ENCODE measurements around the gene PCSK4. TPM values are rescaled to one million over a fixed set of nuclear protein-coding genes. Genes with fewer than 3 reads are reported as not detected.

PCSK4 gene
- polyA plus RNA-seq, 2 of the 4 experiments (the other 2 are of a cell fraction), result 0.76 to 2.1 TPM

GRCh38 chr19:1529430-1529816, 39.3 kb upstream of the PCSK4 start:
- no peaks in the 10 kb centered on the region for H3K9me3 ChIP-seq
- ChIA-PET CTCF (interaction anchor here (1.7 kb wide), 1 partner anchor 17 kb away, joined by 4 read pairs; no protein-coding TSS in a partner anchor), POLR2A (no interaction called here)
- TF ChIP-seq KDM1A (IDR thresholded peaks at IDR 0.05; ENCODE audit: low read depth) (no peak), MAFK (IDR thresholded peaks at IDR 0.05; ENCODE audit: partially characterized antibody) (no peak), BHLHE40 (IDR thresholded peaks at IDR 0.05; ENCODE audit: low read depth, low read length) (no peak), MYC (IDR thresholded peaks at IDR 0.05; ENCODE audit: borderline replicate concordance, low read length) (no peak), ZNF302 (CRISPR knock-in tag; IDR thresholded peaks at IDR 0.05) (no peak), GATA3 (IDR thresholded peaks at IDR 0.05; ENCODE audit: borderline replicate concordance) (no peak), ELK1 (IDR thresholded peaks at IDR 0.05; ENCODE audit: low read depth, low read length) (no peak), JUNB (IDR thresholded peaks at IDR 0.05) (no peak), FOSB (CRISPR knock-in tag; IDR thresholded peaks at IDR 0.05) (no peak), EHMT2 (IDR thresholded peaks at IDR 0.05; ENCODE audit: low read depth) (no peak), RFX5 (IDR thresholded peaks at IDR 0.05) (no peak), CEBPB (IDR thresholded peaks at IDR 0.05) (no peak), ZC3H11A (IDR thresholded peaks at IDR 0.05) (no peak), HMGXB4 (CRISPR knock-in tag; IDR thresholded peaks at IDR 0.05; ENCODE audit: borderline replicate concordance) (no peak), EHF (CRISPR knock-in tag; IDR thresholded peaks at IDR 0.05) (no peak), MAZ (IDR thresholded peaks at IDR 0.05; ENCODE audit: borderline replicate concordance, low read depth, low read length) (no peak), RAD21 (conservative IDR thresholded peaks at IDR 0.05 in 1 of 2, IDR thresholded peaks at IDR 0.05 in 1 of 2) (no peak), E2F6 (IDR thresholded peaks at IDR 0.05; ENCODE audit: borderline replicate concordance, low read depth) (no peak), FOSL2 (IDR thresholded peaks at IDR 0.05) (no peak), FOSL2 (CRISPR knock-in tag; IDR thresholded peaks at IDR 0.05) (no peak)
- DNase-seq (ENCODE audit: low read depth in 1 of 2, low spot score in 1 of 2) (no peak), FAIRE-seq (no peak), ATAC-seq (no peak)
- H3K4me2 ChIP-seq, result no peak overlapping the region
- 26% methylated on average over 7 of the region's 16 CpGs for WGBS (ENCODE audit: missing lambda C conversion rate)
- H3K4me1 ChIP-seq, result no peaks in the 10 kb centered on the region
- H3K27ac ChIP-seq, result no peak overlapping the region
- H3K4me3 ChIP-seq, result no peak overlapping the region

GRCh38 chr19:1528596-1529429, 38.7 kb upstream of the PCSK4 start:
- Histone ChIP-seq H3K4me2 (no peak overlapping the region), H3K4me1 (no peaks in the 10 kb centered on the region), H3K9me3 (no peaks in the 10 kb centered on the region), H3K27ac (no peak overlapping the region), H3K4me3 (no peak overlapping the region)
- DNase-seq (ENCODE audit: low read depth in 1 of 2, low spot score in 1 of 2) (no peak), ATAC-seq (no peak), FAIRE-seq (no peak)
- WGBS (ENCODE audit: missing lambda C conversion rate), result 23% methylated on average over 6 of the region's 23 CpGs
- POLR2A ChIA-PET, result no interaction called here
- CTCF ChIA-PET, result no interaction called here
- TF ChIP-seq TFCP2L1 (CRISPR knock-in tag; IDR thresholded peaks at IDR 0.05) (no peak), EHMT2 (IDR thresholded peaks at IDR 0.05; ENCODE audit: low read depth) (no peak), RNF2 (IDR thresholded peaks at IDR 0.05; ENCODE audit: borderline replicate concordance, low read depth) (no peak), JUNB (IDR thresholded peaks at IDR 0.05) (no peak), FOSB (CRISPR knock-in tag; IDR thresholded peaks at IDR 0.05) (no peak), RFX5 (IDR thresholded peaks at IDR 0.05) (no peak), HOXB13 (CRISPR knock-in tag; IDR thresholded peaks at IDR 0.05; ENCODE audit: low read depth) (no peak), CBX8 (IDR thresholded peaks at IDR 0.05) (no peak), GATA3 (IDR thresholded peaks at IDR 0.05; ENCODE audit: borderline replicate concordance) (no peak), PBX3 (IDR thresholded peaks at IDR 0.05) (no peak), POLR2A (IDR thresholded peaks at IDR 0.05; ENCODE audit: low read length) (no peak), ELK1 (IDR thresholded peaks at IDR 0.05; ENCODE audit: low read depth, low read length) (no peak), HMGXB4 (CRISPR knock-in tag; IDR thresholded peaks at IDR 0.05; ENCODE audit: borderline replicate concordance) (no peak), FOSL2 (IDR thresholded peaks at IDR 0.05) (no peak), FOSL2 (CRISPR knock-in tag; IDR thresholded peaks at IDR 0.05) (no peak), MAFK (IDR thresholded peaks at IDR 0.05; ENCODE audit: partially characterized antibody) (no peak), MYC (IDR thresholded peaks at IDR 0.05; ENCODE audit: borderline replicate concordance, low read length) (no peak), TP53 (CRISPR knock-in tag; IDR thresholded peaks at IDR 0.05) (no peak)

Data from A549 (cell line).